Liver (tissue), 2 donors: ENCODE results near the gene NUP160.
"Not testable (repeated sequence)": the region's sequence is repeated elsewhere in the genome, so short reads cannot be mapped to it uniquely, and the experiment has no call there.

ENCODE experiments used
- CTCF ChIP-seq: fragments of 150-350 bp; IDR thresholded peaks from 2 replicates; pipeline ENCODE4 v1.5.1; 2017; ENCODE audit warnings: improper control_type of control experiment, low read depth, low read length; ENCODE audit not compliant: missing input control
- REST ChIP-seq: IDR thresholded peaks from 2 replicates; pipeline ENCODE4 v1.6.1; 2016; ENCODE audit warnings: antibody characterized with exemption, mild to moderate bottlenecking
- donor health status: healthy.

DNA sequence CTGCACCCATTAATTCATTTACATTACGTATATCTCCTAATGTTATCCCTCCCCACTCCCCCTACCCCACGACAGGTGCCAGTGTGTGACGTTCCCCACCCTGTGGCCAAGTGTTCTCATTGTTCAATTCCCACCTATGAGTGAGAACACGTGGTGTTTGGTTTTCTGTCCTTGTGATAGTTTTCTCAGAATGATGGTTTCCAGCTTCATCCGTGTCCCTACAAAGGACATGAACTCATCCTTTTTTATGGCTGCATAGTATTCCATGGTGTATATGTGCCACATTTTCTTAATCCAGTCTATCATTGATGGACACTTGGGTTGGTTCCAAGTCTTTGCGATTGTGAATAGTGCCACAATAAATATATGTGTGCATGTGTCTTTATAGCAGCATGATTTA, 25.5 kb downstream of the NUP160 start:
- TF ChIP-seq CTCF, REST: not testable (repeated sequence)
